CD14-positive monocyte (primary cell): Measurements from ENCODE around the gene NAXD. TPM values are rescaled to one million over a fixed set of nuclear protein-coding genes. Genes with fewer than 3 reads are reported as not detected.

ENCODE experiments used
- DNase-seq, 3 donors: peaks; one replicate each; pipeline ENCODE4 v3.0.0-alpha.2; 2011 to 2022
- H2AFZ ChIP-seq: 2 replicates; pipeline ENCODE4 v1.6.0; 2012; ENCODE audit warnings: mild to moderate bottlenecking, low read depth, low read length, inconsistent platforms; ENCODE audit not compliant: insufficient read depth, poor library complexity, severe bottlenecking
- H3K27ac ChIP-seq, 2 donors: 1 replicate in 1 of 2; 2 replicates in 1 of 2; pipeline ENCODE4 v1.5.1; 2012 to 2013; ENCODE audit warnings: low read length in 2 of 2, control low read depth in 1 of 2, inconsistent platforms in 1 of 2, low read depth in 1 of 2, mild to moderate bottlenecking in 1 of 2
- H3K27me3 ChIP-seq, 2 donors: one replicate each; pipeline versions ENCODE4 v1.6.0 to v1.6.1; 2011 to 2013; ENCODE audit warnings: low read length in 2 of 2; ENCODE audit not compliant: control insufficient read depth in 2 of 2, insufficient read depth in 2 of 2
- H3K36me3 ChIP-seq, 2 donors: replicated peaks in 1 of 2; 1 replicate in 1 of 2; 2 replicates in 1 of 2; pipeline versions ENCODE4 v1.5.1 to v1.6.1; 2012 to 2013; ENCODE audit warnings: low read length in 2 of 2, control low read depth in 1 of 2, inconsistent platforms in 1 of 2, mild to moderate bottlenecking in 1 of 2; ENCODE audit not compliant: insufficient read depth in 2 of 2, control insufficient read depth in 1 of 2
- H3K4me1 ChIP-seq, 2 donors: 1 replicate in 1 of 2; 2 replicates in 1 of 2; pipeline versions ENCODE4 v1.5.1 to v1.6.1; 2012 to 2013; ENCODE audit warnings: low read length in 2 of 2, control low read depth in 1 of 2, inconsistent platforms in 1 of 2, mild to moderate bottlenecking in 1 of 2, moderate library complexity in 1 of 2; ENCODE audit not compliant: insufficient read depth in 2 of 2, control insufficient read depth in 1 of 2
- H3K4me2 ChIP-seq: replicated peaks from 2 replicates; pipeline ENCODE3; 2012; ENCODE audit warnings: low read length, moderate library complexity, mild to moderate bottlenecking; ENCODE audit not compliant: poor library complexity, severe bottlenecking; ENCODE audit errors: extremely low read depth
- H3K4me3 ChIP-seq, 3 experiments: fragments of 200-600 bp in 1 of 3; sonication (generic) in 1 of 3; replicated peaks in 1 of 3; 1 replicate in 2 of 3; 2 replicates in 1 of 3; pipeline ENCODE4 v1.5.1; 2011 to 2013; ENCODE audit warnings: low read length in 3 of 3, mild to moderate bottlenecking in 3 of 3, control low read depth in 2 of 3, low read depth in 2 of 3, inconsistent platforms in 1 of 3, moderate library complexity in 1 of 3
- H3K79me2 ChIP-seq: 2 replicates; pipeline ENCODE4 v1.6.0; 2012; ENCODE audit warnings: mild to moderate bottlenecking, control low read depth, inconsistent platforms, low read length, moderate library complexity; ENCODE audit not compliant: insufficient read depth
- H3K9ac ChIP-seq: 2 replicates; pipeline ENCODE4 v1.6.0; 2017; ENCODE audit warnings: low read length, mild to moderate bottlenecking; ENCODE audit not compliant: insufficient read depth, poor library complexity, severe bottlenecking
- H3K9me3 ChIP-seq, 2 donors: replicated peaks in 1 of 2; 1 replicate in 1 of 2; 2 replicates in 1 of 2; pipeline versions ENCODE4 v1.5.1 to v1.6.1; 2012 to 2013; ENCODE audit warnings: low read length in 2 of 2, control low read depth in 1 of 2; ENCODE audit not compliant: control insufficient read depth in 1 of 2, insufficient read depth in 1 of 2
- H4K20me1 ChIP-seq: 2 replicates; pipeline ENCODE4 v1.6.0; 2012; ENCODE audit warnings: mild to moderate bottlenecking, low read length, control low read depth, moderate library complexity; ENCODE audit not compliant: insufficient read depth
- H3K27ac Mint-ChIP-seq, 7 donors: one replicate each; pipeline ENCODE4 v1.8.0; 2020; ENCODE audit warnings: mild to moderate bottlenecking in 7 of 7, mixed read lengths in 7 of 7, moderate library complexity in 6 of 7, inconsistent platforms in 2 of 7
- H3K27me3 Mint-ChIP-seq, 3 donors: one replicate each; pipeline ENCODE4 v1.8.0; 2021 to 2022; ENCODE audit warnings: low read depth in 3 of 3, mild to moderate bottlenecking in 3 of 3, mixed read lengths in 3 of 3, moderate library complexity in 3 of 3, inconsistent platforms in 1 of 3
- H3K36me3 Mint-ChIP-seq, 2 donors: one replicate each; pipeline ENCODE4 v1.8.0; 2020; ENCODE audit warnings: mixed read lengths in 2 of 2, inconsistent platforms in 1 of 2, mild to moderate bottlenecking in 1 of 2
- H3K4me1 Mint-ChIP-seq: one replicate; pipeline ENCODE4 v1.8.0; 2020; ENCODE audit warnings: mild to moderate bottlenecking, mixed read lengths
- H3K4me3 Mint-ChIP-seq, 2 donors: one replicate each; pipeline ENCODE4 v1.8.0; 2020; ENCODE audit warnings: mild to moderate bottlenecking in 2 of 2, mixed read lengths in 2 of 2, moderate library complexity in 1 of 2
- H3K9me3 Mint-ChIP-seq, 7 donors: one replicate each; pipeline ENCODE4 v1.8.0; 2020 to 2022; ENCODE audit warnings: mixed read lengths in 7 of 7, mild to moderate bottlenecking in 6 of 7, moderate library complexity in 6 of 7, inconsistent platforms in 2 of 7
- CTCF ChIP-seq: fragments of 200-600 bp; IDR thresholded peaks from one replicate; pipeline ENCODE4 v1.8.0; 2022; ENCODE audit warnings: antibody characterized with exemption, mild to moderate bottlenecking
- WGBS: methylation state at CpG from one replicate; pipeline ENCODE4 v1.1.5; 2013; ENCODE audit warnings: missing lambda C conversion rate; ENCODE audit not compliant: insufficient coverage; 5-methylcytosine and 5-hydroxymethylcytosine counted together
- intact Hi-C, 2 donors: fragments of 100-400 bp; cut with micrococcal nuclease; formaldehyde crosslinking; loops; one replicate each; pipeline versions ENCODE4 v1.15.0 to v1.15.1; 2023
- polyA plus RNA-seq, 3 donors: library from polyadenylated mRNA; depleted of rRNA in 1 of 3; unstranded in 2 of 3; stranded (reverse) in 1 of 3; fragments of 300-500 nt in 2 of 3; fragments of >200 nt in 1 of 3; fragmentation: Illumina TruSeq in 2 of 3; gene quantifications; 1 replicate in 2 of 3; 2 replicates in 1 of 3; pipeline ENCODE4 v1.2.3, GENCODE V29; 2012 to 2021

The NAXD gene
- polyA plus RNA-seq, 3 donors = 7.4 to 22.8 (median 8.5) TPM

GRCh38 chr13:110627761-110628476, 12.6 kb downstream of the NAXD start:
- no peaks in the 10 kb centered on the region for H3K4me1 Mint-ChIP-seq
- WGBS = 80% methylated on average over 12 of the region's 12 CpGs
- Histone ChIP-seq H3K9me3 (no peaks in the 10 kb centered on the region), H4K20me1 (peaks cover 84% of the 10 kb centered on the region), H3K27ac (no peak overlapping the region), H3K4me2 (no peak overlapping the region), H3K9ac (no peak overlapping the region), H3K4me3 (no peak overlapping the region), H3K4me1 (no peaks in the 10 kb centered on the region), H3K79me2 (peaks cover 51% of the 10 kb centered on the region), H3K36me3 (peaks cover 54 to 77% of the 10 kb centered on the region in 2 donors), H2AFZ (no peak overlapping the region), H3K27me3 (no peaks in the 10 kb centered on the region)
- no peak overlapping the region for H3K4me3 Mint-ChIP-seq
- peak overlapping the region in 3 of 7 donors; percentile 14 to 41 (median 24) for H3K27ac Mint-ChIP-seq
- peaks cover 0 to 5% (median 0%) of the 10 kb centered on the region in 7 donors for H3K9me3 Mint-ChIP-seq
- no peak for DNase-seq
- intact Hi-C loops = no loop called here
- no peaks in the 10 kb centered on the region for H3K27me3 Mint-ChIP-seq
- H3K36me3 Mint-ChIP-seq = peaks cover 70 to 74% of the 10 kb centered on the region in 2 donors
- no peak for TF ChIP-seq CTCF

GRCh38 chr13:110628477-110628793, 13.1 kb downstream of the NAXD start:
- 92% methylated on average over 13 of the region's 13 CpGs for WGBS
- no peak for DNase-seq
- H4K20me1 ChIP-seq = peaks cover 80% of the 10 kb centered on the region
- no peak for TF ChIP-seq CTCF
- Mint-ChIP-seq H3K4me1 (no peaks in the 10 kb centered on the region), H3K36me3 (peaks cover 65 to 69% of the 10 kb centered on the region in 2 donors), H3K4me3 (no peak overlapping the region), H3K9me3 (peaks cover 0 to 5% (median 0%) of the 10 kb centered on the region in 7 donors), H3K27me3 (no peaks in the 10 kb centered on the region), H3K27ac (peak overlapping the region in 4 of 7 donors; percentile 14 to 41 (median 22))
- no peak overlapping the region for H3K9ac ChIP-seq
- no peak overlapping the region for H2AFZ ChIP-seq
- H3K9me3 ChIP-seq = no peaks in the 10 kb centered on the region
- peaks cover 49 to 72% of the 10 kb centered on the region in 2 donors for H3K36me3 ChIP-seq
- no peak overlapping the region for H3K4me2 ChIP-seq
- peaks cover 46% of the 10 kb centered on the region for H3K79me2 ChIP-seq
- no peaks in the 10 kb centered on the region for H3K27me3 ChIP-seq
- no peak overlapping the region for H3K4me3 ChIP-seq
- H3K4me1 ChIP-seq = no peaks in the 10 kb centered on the region
- no peak overlapping the region for H3K27ac ChIP-seq
- intact Hi-C loops = no loop called here
